SK-N-SH (cell line): ENCODE results near the gene TJP2.

Experiments used
- CHD2 ChIP-seq: fragments of 150-350 bp; IDR thresholded peaks from 2 replicates; pipeline ENCODE4 v1.6.1; 2018; ENCODE audit warnings: low read length; ENCODE audit not compliant: partially characterized antibody
- EP300 ChIP-seq, 2 experiments: IDR thresholded peaks; 2 replicates each; pipeline versions ENCODE4 v1.4.0 to v1.6.1; 2012; ENCODE audit warnings: borderline replicate concordance in 1 of 2, low read depth in 1 of 2, low read length in 1 of 2
- EZH2phosphoT487 ChIP-seq: fragments of 200-600 bp; sonication (generic); IDR thresholded peaks from 2 replicates; pipeline ENCODE4 v1.6.1; 2017; ENCODE audit warnings: low read depth, mixed run types, mild to moderate bottlenecking, antibody characterized with exemption, moderate library complexity, borderline replicate concordance
- POLR2AphosphoS5 ChIP-seq: IDR thresholded peaks from 2 replicates; pipeline ENCODE4 v1.6.1; 2012; ENCODE audit warnings: low read depth, low read length
- RAD21 ChIP-seq: IDR thresholded peaks from 2 replicates; pipeline ENCODE4 v1.6.1; 2012; ENCODE audit warnings: mild to moderate bottlenecking, low read length
- RCOR1 ChIP-seq: fragments of 150-350 bp; IDR thresholded peaks from 2 replicates; pipeline ENCODE4 v1.6.1; 2017; ENCODE audit warnings: antibody characterized with exemption, low read length
- RFX5 ChIP-seq: IDR thresholded peaks from 2 replicates; pipeline ENCODE4 v1.6.1; 2012; ENCODE audit warnings: mild to moderate bottlenecking, improper control_type of control experiment, low read length
- RXRA ChIP-seq: IDR thresholded peaks from 2 replicates; pipeline ENCODE4 v1.4.0; 2012; ENCODE audit warnings: low read depth, mild to moderate bottlenecking, borderline replicate concordance
- TF ChIP-seq, protein P1 (sequence below): fragments of 150-350 bp; IDR thresholded peaks from 2 replicates; pipeline ENCODE4 v1.6.1; 2017; ENCODE audit warnings: antibody characterized with exemption, low read length, low read depth, borderline replicate concordance
- TF ChIP-seq, protein P2 (sequence below): fragments of 150-350 bp; IDR thresholded peaks from 2 replicates; pipeline ENCODE4 v1.6.1; 2016; ENCODE audit warnings: mild to moderate bottlenecking, low read depth, low read length
- TF ChIP-seq, protein P3 (sequence below): fragments of 200-600 bp; sonication (generic); IDR thresholded peaks from 2 replicates; pipeline ENCODE4 v1.6.1; 2017; ENCODE audit warnings: antibody characterized with exemption, mild to moderate bottlenecking, moderate library complexity
- TF ChIP-seq, protein P4 (sequence below): IDR thresholded peaks from 2 replicates; pipeline ENCODE4 v1.4.0; 2012; ENCODE audit warnings: low read depth

DNA sequence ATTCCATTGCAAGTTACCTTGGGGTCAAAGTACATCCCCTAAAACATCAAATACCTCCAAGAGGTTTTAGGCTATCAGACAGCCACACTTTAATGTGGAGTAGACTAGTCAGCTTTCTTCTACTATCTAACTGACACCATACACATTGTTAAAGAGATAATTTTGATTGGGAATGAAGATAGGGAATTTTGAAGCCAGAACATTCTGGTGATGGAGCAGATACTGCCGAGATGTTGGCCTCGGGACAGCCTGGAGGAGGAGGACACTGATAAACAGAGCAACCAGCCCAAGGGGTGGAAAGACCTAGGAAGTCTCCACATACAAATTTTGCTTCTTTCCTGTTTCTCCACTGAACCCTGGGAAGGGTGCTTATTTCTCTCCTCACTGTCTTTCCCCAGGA lies 14.9 kb downstream of the TJP2 start:
- TF ChIP-seq, protein P1, sequence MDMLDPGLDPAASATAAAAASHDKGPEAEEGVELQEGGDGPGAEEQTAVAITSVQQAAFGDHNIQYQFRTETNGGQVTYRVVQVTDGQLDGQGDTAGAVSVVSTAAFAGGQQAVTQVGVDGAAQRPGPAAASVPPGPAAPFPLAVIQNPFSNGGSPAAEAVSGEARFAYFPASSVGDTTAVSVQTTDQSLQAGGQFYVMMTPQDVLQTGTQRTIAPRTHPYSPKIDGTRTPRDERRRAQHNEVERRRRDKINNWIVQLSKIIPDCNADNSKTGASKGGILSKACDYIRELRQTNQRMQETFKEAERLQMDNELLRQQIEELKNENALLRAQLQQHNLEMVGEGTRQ = no peak
- no peak for TF ChIP-seq RAD21
- no peak for TF ChIP-seq RCOR1
- no peak for TF ChIP-seq RFX5
- no peak for TF ChIP-seq CHD2
- TF ChIP-seq, protein P2, sequence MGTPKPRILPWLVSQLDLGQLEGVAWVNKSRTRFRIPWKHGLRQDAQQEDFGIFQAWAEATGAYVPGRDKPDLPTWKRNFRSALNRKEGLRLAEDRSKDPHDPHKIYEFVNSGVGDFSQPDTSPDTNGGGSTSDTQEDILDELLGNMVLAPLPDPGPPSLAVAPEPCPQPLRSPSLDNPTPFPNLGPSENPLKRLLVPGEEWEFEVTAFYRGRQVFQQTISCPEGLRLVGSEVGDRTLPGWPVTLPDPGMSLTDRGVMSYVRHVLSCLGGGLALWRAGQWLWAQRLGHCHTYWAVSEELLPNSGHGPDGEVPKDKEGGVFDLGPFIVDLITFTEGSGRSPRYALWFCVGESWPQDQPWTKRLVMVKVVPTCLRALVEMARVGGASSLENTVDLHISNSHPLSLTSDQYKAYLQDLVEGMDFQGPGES = no peak
- TF ChIP-seq, protein P3, sequence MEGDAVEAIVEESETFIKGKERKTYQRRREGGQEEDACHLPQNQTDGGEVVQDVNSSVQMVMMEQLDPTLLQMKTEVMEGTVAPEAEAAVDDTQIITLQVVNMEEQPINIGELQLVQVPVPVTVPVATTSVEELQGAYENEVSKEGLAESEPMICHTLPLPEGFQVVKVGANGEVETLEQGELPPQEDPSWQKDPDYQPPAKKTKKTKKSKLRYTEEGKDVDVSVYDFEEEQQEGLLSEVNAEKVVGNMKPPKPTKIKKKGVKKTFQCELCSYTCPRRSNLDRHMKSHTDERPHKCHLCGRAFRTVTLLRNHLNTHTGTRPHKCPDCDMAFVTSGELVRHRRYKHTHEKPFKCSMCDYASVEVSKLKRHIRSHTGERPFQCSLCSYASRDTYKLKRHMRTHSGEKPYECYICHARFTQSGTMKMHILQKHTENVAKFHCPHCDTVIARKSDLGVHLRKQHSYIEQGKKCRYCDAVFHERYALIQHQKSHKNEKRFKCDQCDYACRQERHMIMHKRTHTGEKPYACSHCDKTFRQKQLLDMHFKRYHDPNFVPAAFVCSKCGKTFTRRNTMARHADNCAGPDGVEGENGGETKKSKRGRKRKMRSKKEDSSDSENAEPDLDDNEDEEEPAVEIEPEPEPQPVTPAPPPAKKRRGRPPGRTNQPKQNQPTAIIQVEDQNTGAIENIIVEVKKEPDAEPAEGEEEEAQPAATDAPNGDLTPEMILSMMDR = no peak
- no peak for TF ChIP-seq POLR2AphosphoS5
- TF ChIP-seq RXRA = no peak
- no peak for TF ChIP-seq EZH2phosphoT487
- TF ChIP-seq, protein P4, sequence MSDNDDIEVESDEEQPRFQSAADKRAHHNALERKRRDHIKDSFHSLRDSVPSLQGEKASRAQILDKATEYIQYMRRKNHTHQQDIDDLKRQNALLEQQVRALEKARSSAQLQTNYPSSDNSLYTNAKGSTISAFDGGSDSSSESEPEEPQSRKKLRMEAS = no peak
- TF ChIP-seq EP300 (IDR thresholded peaks at IDR 0.05; ENCODE audit: borderline replicate concordance in 1 of 2, low read depth in 1 of 2, low read length in 1 of 2) = no peak
